GM21447 (cell line): ENCODE results near the gene HECA.
"Not testable (repeated sequence)": the region's sequence is repeated elsewhere in the genome, so short reads cannot be mapped to it uniquely, and the experiment has no call there.

Experiments used
- ATAC-seq: cut with Tn5 transposase; IDR thresholded peaks from one replicate; pipeline ENCODE4 v1.9.1; 2021; ENCODE audit not compliant: unreplicated experiment

Gene HECA

DNA sequence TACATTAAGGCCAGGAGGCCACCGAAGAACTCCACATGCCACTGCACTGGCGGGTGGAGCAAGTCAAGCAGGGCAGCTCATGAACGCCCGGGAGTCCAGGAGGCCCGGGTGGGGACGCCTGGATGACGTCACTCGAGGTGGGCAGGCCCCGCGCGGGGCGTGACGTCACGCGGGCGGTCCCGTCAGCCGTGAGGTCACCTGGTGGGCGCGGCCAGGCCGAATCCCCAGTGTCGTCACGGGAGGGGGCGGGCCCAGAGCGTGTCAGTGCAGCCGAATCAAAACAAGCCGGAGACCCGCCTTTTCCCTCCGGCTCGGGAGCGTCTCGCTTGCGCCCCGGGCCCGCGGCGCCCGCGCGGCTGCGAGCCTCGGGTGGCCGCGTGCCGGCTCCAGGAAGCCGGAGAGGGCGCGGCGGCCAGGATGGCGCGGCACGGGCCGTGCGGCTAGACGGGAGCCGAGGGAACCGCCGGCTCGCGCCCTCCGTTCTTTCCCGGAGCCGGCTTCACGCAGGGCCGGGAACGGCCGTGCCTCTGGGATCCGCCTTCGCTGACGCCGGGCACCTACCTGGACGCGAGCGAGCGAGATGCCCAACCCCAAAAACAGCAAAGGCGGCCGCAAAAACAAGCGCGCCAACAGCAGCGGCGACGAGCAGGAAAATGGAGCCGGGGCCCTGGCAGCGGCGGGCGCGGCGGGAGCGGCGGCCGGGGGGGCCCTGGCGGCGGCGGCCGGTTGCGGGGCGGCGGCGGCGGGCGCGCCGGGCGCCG is at the start of gene HECA:
HECA (plus strand) TSS at position 264 of the 761 bp plus-strand sequence; CDS start at position 581, 317 bp downstream.
- ATAC-seq = peak; percentile 82

GRCh38 chr6:139091826-139092225 is 43.1 kb upstream of the HECA start:
- no peak for ATAC-seq

- peak; percentile 83 for ATAC-seq
These were observed 34.9 kb upstream of the HECA start for GRCh38 chr6:139099984-139100383.

- no peak for ATAC-seq
These were observed 27.8 kb upstream of the HECA start for GRCh38 chr6:139107051-139107450.

- ATAC-seq = no peak
These were observed 26.5 kb upstream of the HECA start for GRCh38 chr6:139108378-139108777.

DNA sequence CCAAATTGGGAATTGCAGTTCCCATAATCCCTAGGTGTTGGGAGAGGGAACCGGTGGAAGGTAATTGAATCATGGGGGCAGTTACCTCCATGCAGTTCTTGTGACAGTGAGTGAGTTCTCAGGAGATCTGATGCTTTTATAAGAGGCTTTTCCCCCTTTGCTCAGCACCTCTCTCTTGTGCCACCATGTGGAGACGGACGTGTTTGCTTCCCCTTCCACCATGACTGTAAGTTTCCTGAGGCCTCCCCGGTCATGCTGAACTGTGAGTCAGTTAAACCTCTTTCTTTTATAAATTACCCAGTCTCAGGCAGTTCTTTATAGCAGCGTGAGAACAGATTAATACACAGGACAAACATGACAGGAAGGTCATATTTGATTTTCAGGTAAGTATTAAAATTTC is 25.3 kb upstream of the HECA start:
- no peak for ATAC-seq

DNA sequence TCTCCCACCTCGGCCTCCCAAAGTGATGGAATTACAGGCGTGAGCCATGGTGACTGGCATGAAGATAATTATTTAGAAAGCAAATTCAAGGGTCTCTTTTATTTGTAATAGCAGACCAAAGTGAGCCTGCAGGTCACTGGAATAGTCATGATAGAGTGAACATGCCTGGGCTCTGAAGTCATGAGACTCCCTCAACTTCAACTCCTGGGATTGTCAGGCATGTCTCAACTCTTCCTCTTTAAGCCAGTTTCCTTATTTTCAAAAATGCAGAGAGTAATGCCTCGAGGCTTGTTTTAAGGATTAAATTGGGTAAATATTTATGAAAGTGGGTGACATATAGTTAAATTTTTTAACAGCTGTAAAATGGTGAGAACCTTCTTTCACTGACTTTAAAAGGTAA is 22.7 kb upstream of the HECA start:
- ATAC-seq = no peak

GRCh38 chr6:139112561-139112960 is 22.3 kb upstream of the HECA start:
- ATAC-seq = no peak

DNA sequence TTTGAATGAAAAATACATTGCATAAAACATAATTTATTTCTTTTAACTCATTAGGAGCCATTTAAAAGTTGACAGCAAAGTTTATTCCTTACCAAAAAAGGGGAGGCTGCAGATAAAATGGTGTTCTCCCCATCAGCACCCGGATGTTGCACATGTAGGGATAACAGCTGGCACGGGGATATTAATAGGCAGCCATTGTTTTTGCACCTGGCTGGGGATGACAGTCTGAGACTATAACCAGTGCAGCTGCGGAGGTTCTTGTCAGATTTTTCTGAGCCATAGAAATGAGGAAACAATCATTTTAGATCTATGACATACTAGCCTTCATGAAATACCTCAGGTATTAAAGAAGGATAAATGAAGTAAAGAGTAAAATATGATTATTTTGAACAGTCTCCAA is 20.1 kb upstream of the HECA start:
- ATAC-seq = no peak

- no peak for ATAC-seq
These were observed 18.7 kb upstream of the HECA start for GRCh38 chr6:139115989-139116758.

DNA sequence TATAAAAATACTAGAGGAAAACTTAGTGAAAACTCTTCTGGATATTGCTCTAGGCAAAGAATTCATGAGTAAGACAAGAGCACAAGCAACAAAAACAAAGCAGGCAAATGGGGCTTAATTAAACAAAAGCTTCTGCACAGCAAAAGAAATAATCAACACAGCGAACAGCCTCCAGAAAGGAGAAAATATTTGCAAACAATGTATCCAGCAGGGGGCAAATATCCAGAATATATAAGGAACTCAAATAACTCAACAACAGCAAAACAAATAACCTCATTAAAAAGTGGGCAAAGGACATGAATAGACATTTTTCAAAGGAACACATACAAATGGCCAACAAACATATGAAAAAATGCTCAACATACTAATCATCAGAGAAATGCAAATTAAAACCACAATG is 17.1 kb upstream of the HECA start:
- no peak for ATAC-seq

DNA sequence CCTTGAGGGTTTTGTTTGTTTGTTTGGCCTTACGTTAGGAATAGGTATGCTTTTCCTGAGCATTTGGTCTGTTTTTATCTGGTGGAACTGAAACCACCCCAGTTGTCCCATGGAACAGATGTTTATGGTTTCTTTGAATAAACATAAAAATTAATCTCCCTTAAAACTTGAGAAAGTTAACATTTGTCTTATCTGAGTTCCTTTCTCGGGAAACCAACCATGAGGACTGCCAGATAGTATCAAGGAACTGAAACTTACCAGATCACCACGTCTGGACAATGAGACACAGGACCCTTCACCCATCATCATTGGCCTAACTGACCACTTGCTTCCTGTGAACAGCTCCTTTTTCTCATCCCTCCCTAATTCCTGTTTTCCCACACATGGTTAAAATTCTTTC is 15.3 kb upstream of the HECA start:
- ATAC-seq = no peak

DNA sequence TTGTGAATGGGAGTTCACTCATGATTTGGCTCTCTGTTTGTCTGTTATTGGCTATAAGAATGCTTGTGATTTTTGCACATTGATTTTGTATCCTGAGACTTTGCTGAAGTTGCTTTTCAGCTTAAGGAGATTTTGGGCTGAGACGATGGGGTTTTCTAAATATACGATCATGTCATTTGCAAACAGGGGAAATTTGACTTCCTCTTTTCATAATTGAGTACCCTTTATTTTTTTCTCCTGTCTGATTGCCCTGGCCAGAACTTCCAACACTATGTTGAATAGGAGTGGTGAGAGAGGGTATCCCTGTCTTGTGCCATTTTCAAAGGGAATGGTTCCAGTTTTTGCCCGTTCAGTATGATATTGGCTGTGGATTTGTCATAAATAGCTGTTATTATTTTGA is 12.1 kb upstream of the HECA start:
- ATAC-seq = not testable (repeated sequence)

GRCh38 chr6:139124887-139125672 is 9.8 kb upstream of the HECA start:
- peak; percentile 100 for ATAC-seq

DNA sequence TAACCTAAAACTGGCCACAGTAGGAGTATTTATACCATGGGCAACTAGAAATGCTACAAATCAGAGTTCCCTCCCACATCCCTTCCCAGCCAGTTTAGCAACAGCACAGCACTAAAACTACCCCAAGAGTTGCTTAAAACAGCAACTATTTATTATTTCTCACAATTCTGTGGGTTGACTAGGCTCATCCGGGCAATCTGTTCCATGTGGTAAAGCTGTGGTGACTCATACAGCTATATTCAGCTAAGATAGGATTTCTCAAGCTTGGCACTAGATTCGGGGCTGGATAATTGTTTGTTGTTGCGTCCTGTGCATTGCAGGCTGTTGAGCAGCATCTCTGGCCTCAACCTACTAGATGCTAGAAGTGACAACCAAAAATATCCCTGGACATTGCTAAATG is 8.6 kb upstream of the HECA start:
- ATAC-seq = no peak

- ATAC-seq = no peak
These were observed 7.9 kb upstream of the HECA start for GRCh38 chr6:139126931-139127330.

GRCh38 chr6:139129284-139129683 is 5.6 kb upstream of the HECA start:
- ATAC-seq = no peak

GRCh38 chr6:139131736-139132280 is 3.1 kb upstream of the HECA start:
- no peak for ATAC-seq

GRCh38 chr6:139133262-139134063 is 1.4 kb upstream of the HECA start:
- ATAC-seq = no peak

- no peak for ATAC-seq
These were observed 850 bp upstream of the HECA start for GRCh38 chr6:139134064-139134395.
